Muscle layer of colon (tissue), 2 donors: Measurements from ENCODE around the gene SBF1.
"Not testable (repeated sequence)": the region's sequence is repeated elsewhere in the genome, so short reads cannot be mapped to it uniquely, and the experiment has no call there.

ENCODE experiments used
- H3K27ac ChIP-seq: one replicate; pipeline ENCODE4 v1.7.0; 2013; ENCODE audit warnings: low read depth, mild to moderate bottlenecking, low read length, moderate library complexity
- H3K27me3 ChIP-seq, 2 donors: one replicate each; pipeline ENCODE4 v1.7.0; 2013; ENCODE audit warnings: low read length in 2 of 2, mild to moderate bottlenecking in 2 of 2; ENCODE audit not compliant: insufficient read depth in 2 of 2, control insufficient read depth in 1 of 2
- H3K36me3 ChIP-seq: one replicate; pipeline ENCODE4 v1.7.0; 2013; ENCODE audit warnings: mild to moderate bottlenecking, low read length; ENCODE audit not compliant: insufficient read depth
- H3K4me1 ChIP-seq: one replicate; pipeline ENCODE4 v1.7.0; 2013; ENCODE audit warnings: mild to moderate bottlenecking, low read length; ENCODE audit not compliant: insufficient read depth
- H3K4me3 ChIP-seq, 2 donors: one replicate each; pipeline ENCODE4 v1.7.0; 2013; ENCODE audit warnings: low read length in 2 of 2, low read depth in 1 of 2, mild to moderate bottlenecking in 1 of 2, moderate library complexity in 1 of 2
- H3K9ac ChIP-seq: one replicate; pipeline ENCODE4 v1.7.0; 2013; ENCODE audit warnings: low read length
- H3K9me3 ChIP-seq: one replicate; pipeline ENCODE4 v1.7.0; 2013; ENCODE audit warnings: mild to moderate bottlenecking, low read length
- donor health status: abdominal sarcoma.
- donor health status: Adenocarcinoma of cecum.

The SBF1 gene

DNA sequence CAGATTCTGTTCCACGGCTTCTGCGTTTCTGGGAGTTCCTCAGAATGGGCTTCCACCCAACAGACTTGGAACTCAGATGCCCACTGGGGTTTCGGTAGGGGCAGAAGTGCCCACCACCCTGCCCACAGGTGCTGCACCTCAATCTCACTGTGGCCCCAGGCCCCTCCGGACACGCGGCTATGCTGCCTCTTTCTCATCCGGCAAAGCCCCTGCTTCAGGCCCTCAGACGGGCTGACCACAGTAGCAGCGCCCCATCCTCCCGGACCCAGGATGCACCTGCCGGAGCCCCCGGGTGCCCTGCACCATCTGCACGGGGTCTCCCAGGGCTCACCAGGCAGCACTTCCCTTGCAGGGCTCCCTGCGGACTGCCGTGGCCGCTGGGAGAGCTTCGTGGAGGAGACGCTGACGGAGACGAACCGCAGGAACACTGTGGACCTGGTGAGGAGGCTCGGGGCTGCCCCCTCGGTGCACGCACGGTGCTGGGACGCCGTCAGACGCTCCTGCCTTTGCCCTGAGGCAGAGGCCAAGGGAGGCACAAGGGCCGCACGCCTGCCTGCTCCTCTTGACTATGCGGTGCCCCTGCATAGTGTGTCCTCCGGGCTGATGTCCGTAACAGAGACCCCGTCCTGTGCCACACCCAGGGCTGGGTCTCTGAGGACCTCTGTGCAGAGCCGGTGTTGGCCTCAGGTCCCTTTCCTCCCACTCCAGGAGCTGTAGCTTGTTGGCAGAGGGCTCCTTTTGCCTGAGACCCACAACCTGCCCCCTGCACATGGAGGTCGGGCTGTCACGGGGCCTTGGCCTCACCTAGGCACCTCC lies 38.6 kb downstream of the SBF1 start:
- Histone ChIP-seq H3K27me3 (no peaks in the 10 kb centered on the region), H3K4me1 (no peaks in the 10 kb centered on the region), H3K27ac (no peak overlapping the region), H3K9ac (no peak overlapping the region), H3K4me3 (no peak overlapping the region), H3K9me3 (no peaks in the 10 kb centered on the region), H3K36me3 (peaks cover 69% of the 10 kb centered on the region)

DNA sequence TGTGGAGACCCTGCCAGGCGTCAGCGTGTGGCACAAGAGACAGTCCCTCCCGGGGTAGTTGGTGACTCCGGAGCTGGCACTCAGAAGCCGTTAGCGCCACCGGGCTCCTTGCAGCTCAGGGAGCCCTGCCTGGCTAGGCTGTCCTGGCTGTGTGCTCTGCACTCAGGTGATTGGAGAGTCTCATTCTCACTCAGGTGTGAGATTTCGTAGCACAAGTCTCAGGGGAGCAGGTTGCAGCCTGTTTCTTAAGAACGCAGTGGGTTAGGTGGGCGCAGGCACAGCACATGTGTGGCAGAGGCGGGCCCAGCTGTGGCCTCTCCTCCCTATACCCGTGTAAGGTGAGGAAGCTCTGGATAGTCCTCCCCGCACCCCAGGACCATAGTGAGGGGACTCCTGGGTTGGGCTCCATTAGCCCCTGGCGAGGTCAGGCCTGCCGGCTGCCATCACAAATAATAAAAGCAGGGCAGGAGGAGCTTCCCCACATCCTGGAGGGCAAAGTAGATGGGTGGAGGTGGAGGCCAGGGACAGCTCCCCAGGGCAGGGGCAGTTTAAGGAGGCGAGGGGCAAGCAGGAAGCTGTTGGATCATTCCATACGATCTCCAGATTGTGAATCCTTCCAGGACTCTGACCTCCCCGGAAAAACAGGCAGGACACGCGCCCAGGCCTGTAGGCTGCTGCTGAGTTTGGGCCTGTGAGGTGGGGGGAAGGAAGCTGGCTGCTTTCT lies 39.4 kb downstream of the SBF1 start:
- Histone ChIP-seq H3K27ac (no peak overlapping the region), H3K9me3 (no peaks in the 10 kb centered on the region), H3K36me3 (peaks cover 69% of the 10 kb centered on the region), H3K9ac (no peak overlapping the region), H3K27me3 (no peaks in the 10 kb centered on the region), H3K4me1 (no peaks in the 10 kb centered on the region), H3K4me3 (no peak overlapping the region)

DNA sequence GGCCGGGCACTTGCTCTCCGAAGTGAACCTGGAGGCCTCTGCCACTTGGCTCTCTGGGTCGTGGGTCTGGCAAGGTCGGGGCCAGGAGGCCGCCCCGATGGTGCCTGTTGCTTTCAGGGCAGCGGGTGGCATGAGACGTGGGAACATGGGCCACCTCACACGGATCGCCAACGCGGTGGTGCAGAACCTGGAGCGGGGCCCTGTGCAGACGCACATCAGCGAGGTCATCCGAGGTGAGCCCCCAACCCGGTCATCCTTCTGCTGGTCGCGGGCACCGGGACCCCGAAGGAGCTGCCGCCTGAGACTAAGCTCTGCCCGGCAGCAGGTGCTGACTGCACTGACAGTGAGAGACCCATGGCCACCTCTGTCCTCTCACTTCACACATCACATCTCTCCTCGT lies 40.0 kb downstream of the SBF1 start:
- H3K4me3 ChIP-seq, result no peak overlapping the region
- H3K9ac ChIP-seq, result no peak overlapping the region
- H3K4me1 ChIP-seq, result no peaks in the 10 kb centered on the region
- H3K9me3 ChIP-seq, result no peaks in the 10 kb centered on the region
- H3K27ac ChIP-seq, result no peak overlapping the region
- H3K36me3 ChIP-seq, result peaks cover 69% of the 10 kb centered on the region
- no peaks in the 10 kb centered on the region for H3K27me3 ChIP-seq

DNA sequence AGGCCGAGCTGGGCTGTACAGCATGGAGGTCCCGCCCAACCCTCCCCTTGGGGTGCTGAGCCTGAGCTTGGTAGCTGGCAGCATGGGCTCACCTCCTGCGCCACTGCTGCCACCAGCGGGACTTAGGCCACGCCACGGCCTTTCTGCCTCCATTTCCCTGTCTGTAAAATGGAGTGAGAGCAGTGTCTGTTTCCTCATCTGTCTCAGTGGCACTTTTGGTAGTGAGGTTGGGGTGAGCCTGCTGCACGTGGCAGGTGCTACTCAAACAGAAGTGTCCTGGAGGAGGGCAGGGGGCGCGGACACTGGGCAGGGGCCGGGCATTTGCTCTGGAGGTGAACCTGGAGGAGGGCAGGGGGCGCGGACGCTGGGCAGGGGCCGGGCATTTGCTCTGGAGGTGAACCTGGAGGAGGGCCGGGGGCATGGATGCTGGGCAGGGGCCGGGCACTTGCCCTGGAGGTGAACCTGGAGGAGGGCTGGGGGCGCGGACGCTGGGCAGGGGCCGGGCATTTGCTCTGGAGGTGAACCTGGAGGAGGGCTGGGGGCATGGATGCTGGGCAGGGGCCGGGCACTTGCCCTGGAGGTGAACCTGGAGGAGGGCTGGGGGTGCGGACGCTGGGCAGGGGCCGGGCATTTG lies 41.8 kb downstream of the SBF1 start:
- H3K4me1 ChIP-seq, H3K27ac ChIP-seq, H3K9ac ChIP-seq, H3K4me3 ChIP-seq, H3K9me3 ChIP-seq, H3K27me3 ChIP-seq: not testable (repeated sequence)
- peaks cover 66% of the 10 kb centered on the region for H3K36me3 ChIP-seq

DNA sequence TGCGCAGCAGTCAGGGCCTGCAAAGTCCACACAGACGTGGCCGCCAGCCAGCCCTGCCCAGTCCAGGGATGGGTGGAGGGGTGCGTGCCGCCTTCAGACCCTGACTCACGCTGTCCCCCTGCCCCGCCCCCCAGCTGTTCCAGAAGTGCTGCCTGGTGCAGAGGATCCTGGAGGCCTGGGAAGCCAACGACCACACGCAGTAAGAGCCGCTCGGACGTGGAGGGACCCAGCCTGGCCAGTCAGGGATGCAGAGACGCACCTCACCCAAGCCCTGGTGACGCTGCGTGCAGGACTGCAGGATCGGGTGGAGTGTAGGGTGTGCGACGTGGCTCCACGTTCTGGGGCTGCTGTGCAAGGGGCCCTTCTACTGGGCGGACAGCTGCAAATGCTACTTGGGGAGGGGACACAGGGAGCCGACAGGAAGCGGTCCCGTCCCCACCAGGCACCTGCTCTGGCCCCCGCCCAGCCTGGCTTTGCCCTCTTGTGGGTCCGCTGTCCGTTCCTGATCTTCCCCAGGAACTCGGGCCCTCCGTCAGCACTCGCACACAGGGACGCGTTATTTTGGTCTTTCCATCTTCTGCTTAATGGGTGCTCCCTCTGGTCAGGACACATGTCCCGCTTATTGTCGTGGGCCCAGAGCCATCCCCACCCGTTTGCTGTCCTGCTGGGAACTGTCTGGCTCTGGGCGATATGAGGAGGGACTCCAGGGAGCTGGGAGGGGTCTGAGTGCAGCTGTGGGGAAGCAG lies 42.5 kb downstream of the SBF1 start:
- Histone ChIP-seq H3K4me3 (no peak overlapping the region), H3K9ac (no peak overlapping the region), H3K9me3 (no peaks in the 10 kb centered on the region), H3K27ac (no peak overlapping the region), H3K27me3 (no peaks in the 10 kb centered on the region), H3K36me3 (peaks cover 60% of the 10 kb centered on the region), H3K4me1 (no peaks in the 10 kb centered on the region)

- H3K27me3 ChIP-seq, result no peaks in the 10 kb centered on the region
- H3K4me1 ChIP-seq, result no peaks in the 10 kb centered on the region
- H3K9me3 ChIP-seq, result no peaks in the 10 kb centered on the region
- H3K9ac ChIP-seq, result no peak overlapping the region
- no peak overlapping the region for H3K27ac ChIP-seq
- H3K36me3 ChIP-seq, result peaks cover 63% of the 10 kb centered on the region
- no peak overlapping the region for H3K4me3 ChIP-seq
These were observed 49.5 kb downstream of the SBF1 start for GRCh38 chr22:50425179-50425916.

DNA sequence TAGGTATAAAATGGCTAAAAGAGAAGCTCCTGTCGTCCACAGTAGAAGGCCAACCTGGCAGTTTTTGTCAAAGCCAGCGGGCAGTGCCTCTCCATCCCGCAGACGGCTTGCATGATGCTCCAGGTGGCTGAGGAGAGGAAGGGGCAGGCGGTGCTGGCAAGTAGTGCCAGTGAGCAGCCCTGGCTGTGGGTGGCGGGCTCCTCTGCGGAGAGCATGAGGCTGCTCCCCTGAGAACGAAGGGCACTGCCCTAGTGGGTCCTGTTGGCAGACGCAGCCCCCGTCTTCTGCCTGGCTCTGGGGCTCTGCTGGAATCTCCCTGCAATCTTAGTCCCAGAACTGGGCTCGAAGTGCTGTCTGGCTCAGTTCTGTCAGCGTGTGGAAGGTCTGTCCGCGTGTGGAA lies 50.9 kb downstream of the SBF1 start:
- H3K36me3 ChIP-seq, result peaks cover 65% of the 10 kb centered on the region

DNA sequence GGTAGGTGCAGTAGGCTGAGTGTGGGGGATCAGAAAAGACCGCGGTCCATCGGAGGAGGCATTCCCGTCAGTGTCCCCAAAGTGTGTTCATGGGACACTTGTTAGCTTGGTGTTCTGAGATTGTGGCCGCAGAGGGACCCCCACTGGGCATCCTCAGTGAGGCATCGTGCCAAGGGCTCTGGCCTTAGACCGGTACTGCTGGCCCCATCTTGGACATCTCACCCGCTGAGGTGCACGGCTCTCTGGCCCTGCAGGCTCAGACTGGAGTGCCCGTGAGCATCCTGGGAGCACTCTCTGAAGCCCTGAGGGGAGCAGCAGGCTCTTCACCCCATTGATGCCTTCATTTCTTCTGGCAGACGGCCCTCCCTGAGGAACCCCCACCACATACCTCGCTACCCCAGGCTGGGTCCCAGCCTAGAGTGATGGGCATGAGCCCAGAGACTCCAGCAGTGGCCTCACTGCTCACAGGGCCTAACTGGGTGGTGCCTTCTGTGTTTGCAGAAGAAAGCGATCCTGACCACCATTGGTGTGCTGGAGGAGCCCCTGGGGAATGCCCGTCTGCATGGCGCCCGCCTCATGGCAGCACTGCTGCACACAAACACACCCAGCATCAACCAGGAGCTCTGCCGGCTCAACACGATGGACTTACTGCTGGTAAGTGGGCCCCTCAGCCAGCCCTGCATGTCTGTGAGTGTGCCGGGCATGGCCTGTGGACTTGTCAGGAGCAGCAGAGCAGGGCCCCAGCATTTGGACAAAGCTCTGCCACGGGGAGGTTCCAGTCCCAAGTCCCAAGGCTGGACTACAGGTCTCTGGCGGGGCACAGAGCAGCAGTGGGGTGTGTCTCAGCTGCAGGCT lies 51.6 kb downstream of the SBF1 start:
- Histone ChIP-seq H3K27ac (no peak overlapping the region), H3K36me3 (peaks cover 69% of the 10 kb centered on the region), H3K4me3 (no peak overlapping the region), H3K9ac (no peak overlapping the region), H3K9me3 (no peaks in the 10 kb centered on the region), H3K27me3 (no peaks in the 10 kb centered on the region), H3K4me1 (no peaks in the 10 kb centered on the region)

More for the DNA sequence above, 50.9 kb downstream of the SBF1 start:
- no peak overlapping the region for H3K9ac ChIP-seq
- H3K4me1 ChIP-seq, result no peaks in the 10 kb centered on the region
- H3K27me3 ChIP-seq, result no peaks in the 10 kb centered on the region
- H3K9me3 ChIP-seq, result no peaks in the 10 kb centered on the region
- H3K4me3 ChIP-seq, result no peak overlapping the region
- no peak overlapping the region for H3K27ac ChIP-seq

DNA sequence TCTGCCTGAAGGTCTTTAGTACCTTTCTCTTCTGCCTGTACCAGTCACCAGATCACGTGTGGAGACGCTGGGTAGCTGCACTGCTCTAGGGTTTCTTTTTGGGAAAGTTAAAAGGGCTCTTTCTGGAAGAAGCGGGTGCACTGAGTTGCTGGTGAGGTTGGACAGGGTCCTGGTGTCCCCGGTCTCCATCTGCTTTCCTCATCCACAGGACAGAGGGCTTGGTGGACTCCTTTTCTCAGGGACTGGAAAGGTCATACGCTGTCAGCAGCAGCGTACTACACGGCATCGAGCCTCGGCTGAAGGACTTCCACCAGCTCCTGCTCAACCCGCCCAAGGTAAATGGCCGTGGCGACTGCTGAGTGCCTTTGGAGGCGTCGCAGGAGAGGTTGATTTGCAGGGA lies 52.8 kb downstream of the SBF1 start:
- peaks cover 78% of the 10 kb centered on the region for H3K36me3 ChIP-seq
- no peak overlapping the region for H3K27ac ChIP-seq
- no peaks in the 10 kb centered on the region for H3K27me3 ChIP-seq
- no peak overlapping the region for H3K9ac ChIP-seq
- no peaks in the 10 kb centered on the region for H3K9me3 ChIP-seq
- no peak overlapping the region for H3K4me3 ChIP-seq
- H3K4me1 ChIP-seq, result no peaks in the 10 kb centered on the region

- no peaks in the 10 kb centered on the region for H3K27me3 ChIP-seq
- H3K9ac ChIP-seq, result no peak overlapping the region
- H3K9me3 ChIP-seq, result no peaks in the 10 kb centered on the region
- H3K27ac ChIP-seq, result no peak overlapping the region
- no peak overlapping the region for H3K4me3 ChIP-seq
- peaks cover 86% of the 10 kb centered on the region for H3K36me3 ChIP-seq
- no peaks in the 10 kb centered on the region for H3K4me1 ChIP-seq
These were observed 54.3 kb downstream of the SBF1 start for GRCh38 chr22:50420581-50420980.
